Measurements from ENCODE around the gene SLC1A3.

SLC1A3 gene

DNA sequence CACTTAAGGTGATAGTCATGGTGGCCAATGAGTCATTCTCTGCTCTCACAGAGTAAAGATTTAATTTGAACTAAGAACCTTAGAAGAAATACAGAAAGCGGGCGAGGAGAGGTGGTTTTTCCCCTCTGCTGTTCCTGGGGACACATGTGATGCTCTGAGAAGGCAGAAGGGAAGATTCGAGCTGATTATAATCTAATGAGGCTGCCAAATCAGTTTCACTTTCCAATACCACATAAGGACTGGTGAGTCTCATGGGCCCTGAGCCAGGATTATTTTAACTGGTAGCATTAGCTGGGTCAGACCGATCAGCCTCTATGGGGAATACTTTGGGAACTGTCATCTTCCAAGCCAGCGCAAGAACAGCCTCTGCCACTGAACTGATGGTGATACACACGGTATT lies 116.5 kb downstream of the SLC1A3 start:
- DNase-seq, result no peak

DNA sequence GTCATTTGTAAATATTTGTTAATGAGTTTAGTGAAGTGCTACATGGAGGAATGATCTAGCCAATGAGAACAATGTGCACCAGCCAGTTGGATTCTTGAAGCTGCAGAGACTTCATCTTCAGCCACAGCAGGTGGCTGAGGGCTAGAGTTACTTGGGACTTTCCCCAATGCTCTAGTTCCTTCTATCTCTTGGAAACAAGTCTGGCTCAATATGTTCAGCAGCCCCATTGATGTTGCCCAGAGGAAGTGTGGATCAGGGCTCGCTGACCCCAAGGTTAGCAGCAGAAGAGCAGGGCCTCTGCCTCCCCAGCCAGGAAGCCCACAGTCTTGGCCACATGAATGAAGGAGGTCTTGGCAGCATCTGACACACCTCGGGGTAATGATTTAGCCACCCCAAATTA lies 117.5 kb downstream of the SLC1A3 start:
- DNase-seq, result no peak

DNA sequence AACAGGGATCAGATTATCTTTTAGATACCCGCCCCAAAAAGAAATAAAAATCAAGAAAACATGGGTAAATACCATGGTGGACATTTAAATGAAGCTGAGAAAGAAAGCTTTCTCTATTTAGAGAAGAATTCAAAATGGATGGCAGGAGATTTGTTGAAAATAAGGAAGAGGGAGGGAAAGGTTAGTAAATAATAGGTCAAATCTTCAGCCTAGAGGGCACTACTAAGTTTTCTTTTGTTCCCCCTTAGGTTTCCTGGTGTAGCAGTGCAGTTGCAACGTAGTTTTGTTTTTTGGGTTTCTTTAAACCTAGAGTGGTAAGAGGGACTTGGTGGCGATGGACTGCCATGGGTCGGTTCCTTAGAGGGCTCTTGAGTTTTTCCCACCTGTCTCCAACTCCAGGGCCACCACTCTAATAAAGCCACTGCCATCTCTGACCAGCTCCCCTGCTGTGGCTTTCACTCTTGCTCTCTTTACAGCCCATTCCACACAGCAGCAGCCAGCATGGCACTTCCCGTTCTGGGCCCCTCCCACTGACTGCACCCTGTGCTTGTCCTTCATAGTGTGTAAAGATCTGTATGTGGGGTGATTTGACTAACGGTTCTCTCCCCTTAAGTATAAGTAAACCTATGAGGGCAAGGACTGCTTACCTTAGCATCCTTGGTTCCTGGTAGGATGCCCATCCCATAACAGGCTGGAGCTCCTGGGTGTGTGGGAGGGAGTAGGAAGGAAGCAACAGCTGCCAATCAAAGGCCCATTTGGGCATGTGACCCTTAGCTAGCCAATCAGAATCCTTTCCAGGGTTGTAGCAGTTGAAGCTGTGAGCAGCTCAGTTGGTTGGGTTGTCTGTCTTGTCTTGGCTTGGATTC lies 118.3 kb downstream of the SLC1A3 start:
- no peak for DNase-seq

DNA sequence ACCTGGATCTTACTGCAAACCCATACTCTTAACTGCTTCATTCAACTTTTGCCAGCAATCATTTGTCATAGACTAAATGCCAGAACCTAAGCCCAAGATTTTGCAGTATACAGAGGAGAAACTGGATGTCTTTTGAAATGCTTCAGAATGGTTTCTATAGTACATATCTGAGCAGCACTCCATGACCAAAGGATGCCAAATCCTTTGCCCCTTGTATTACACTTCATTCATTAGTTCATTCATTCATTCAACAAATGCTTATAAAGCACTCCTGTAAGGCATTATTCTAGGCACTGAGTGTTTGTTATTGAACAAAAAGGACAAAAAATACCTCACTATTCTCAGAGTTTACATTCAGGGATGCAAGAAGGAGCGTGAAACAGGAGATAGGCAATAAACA lies 119.9 kb downstream of the SLC1A3 start:
- DNase-seq, result no peak

DNA sequence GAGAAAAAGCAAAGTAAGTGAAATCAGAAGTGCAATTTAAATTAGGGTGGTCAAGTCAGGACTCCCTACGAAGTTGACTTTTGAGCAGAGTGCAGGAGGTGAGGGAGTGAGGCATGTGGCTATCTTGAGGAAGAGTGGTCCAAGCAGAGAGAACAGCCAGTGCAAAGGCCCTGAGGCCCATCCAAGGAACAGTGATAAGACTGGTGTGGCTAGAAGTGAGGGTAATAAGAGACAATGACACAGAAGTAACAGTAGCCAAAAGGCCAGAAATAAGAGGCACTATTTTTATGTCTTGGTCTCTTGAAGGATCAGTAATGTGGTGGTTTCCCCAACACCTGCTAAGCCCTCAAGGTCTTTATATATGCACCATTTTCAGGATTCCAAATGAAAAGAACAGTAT lies 120.4 kb downstream of the SLC1A3 start:
- no peak for DNase-seq

DNA sequence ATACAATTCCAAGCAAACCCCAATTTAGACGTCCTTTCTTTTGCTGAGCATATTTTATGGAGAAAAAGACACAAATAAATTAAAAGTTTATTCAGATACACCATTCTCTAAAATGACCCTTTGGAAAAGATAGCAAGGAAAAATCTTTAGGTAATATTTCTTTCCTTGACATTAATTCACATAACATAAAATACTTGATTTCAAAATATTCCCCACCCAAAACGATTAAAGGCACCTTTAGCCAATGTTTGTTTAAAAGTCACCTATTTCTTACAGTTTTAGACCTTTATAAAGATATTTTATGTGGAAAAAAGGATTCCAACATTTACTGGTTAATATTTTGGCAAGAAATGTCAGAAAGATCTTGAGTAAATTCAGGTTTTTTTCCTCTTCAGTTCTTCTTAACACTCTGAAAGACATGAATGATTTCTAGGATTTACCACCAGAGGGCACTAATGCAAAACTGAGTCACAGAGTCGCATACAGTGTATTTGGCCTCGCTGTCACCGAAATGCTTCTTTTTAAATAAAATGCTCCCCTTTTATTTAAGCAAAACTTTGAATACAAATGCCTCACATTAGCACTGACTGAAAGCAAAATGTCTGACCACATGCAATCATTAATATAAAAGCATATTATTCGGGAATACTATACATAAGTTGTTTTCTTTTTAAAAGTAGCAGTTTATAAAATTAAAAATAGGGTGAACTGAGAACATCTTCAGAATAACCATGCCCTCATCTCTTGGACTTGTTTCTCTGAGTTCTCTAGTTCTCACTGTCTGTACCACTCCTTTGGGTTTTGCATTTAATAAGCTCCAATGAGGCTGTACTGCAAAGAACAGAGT lies 122.5 kb downstream of the SLC1A3 start:
- DNase-seq, result no peak

DNA sequence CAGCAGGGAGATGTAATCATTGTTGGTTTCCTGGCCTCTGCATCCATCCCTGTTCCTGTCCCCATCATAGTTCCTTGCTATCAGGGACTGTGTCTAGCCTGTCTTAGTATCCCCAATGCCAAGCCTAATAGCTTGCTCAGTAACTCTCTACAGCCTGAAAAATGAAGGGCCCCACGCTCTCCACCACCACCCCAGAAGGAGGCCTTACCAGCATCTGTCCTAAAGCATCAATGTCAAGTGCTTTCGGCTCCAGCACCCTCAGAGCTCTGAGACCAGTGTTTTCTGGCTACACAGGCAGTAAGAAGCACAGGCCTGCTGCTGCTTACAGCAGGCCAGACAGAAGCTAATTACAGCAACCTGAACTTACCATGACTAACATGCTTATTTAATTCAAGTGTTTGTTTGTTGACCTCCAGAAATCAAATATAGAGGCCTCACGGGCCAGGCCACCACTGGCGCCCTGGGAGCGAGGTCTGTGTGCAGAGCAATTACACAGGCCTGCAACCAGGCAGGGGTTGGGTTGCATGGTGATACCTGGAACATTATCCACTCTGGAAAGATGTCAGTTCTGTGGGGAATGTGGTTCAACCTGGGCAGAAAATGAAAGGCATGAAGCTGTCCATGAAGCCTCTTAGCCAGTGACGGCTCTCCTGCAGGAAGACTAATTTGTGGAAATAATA lies 124.3 kb downstream of the SLC1A3 start:
- DNase-seq, result no peak

DNA sequence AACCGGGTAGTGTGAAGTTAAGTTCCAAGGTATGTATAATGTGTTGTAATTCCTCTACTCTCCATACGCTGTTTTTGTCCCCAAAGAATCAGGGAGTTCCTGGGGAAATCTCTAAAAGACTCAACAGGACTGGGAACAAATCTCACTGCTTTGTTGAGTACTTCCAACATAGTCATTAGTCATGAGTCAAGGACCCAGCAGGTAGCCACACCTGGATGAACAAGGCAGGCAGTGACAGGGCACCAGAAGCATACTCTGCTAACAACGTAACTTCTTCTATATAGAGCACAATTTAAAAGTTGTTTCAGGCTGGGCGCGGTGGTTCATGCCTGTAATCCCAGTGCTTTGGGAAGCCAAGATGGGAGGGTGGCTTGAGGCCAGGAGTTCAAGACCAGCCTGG lies 126.8 kb downstream of the SLC1A3 start:
- DNase-seq, result no peak

DNA sequence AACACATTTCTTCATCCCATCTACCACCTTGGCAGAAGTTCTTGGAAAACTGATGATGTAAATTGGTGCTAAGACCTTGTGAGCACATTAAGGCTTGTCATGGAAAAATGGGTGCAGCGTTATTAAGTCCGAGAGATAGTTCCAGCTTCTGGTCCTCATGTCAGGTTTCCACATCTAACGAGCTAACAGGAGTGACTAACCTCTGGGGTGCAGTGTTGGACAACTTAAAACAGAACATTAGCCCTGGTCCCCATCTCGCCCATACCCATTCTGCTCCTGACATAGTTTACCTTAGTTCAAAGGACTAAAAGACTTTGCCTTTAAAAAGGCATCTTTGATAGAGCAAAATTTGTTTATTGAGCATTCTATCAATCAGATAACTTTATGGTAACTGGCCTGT lies 128.0 kb downstream of the SLC1A3 start:
- no peak for DNase-seq

DNA sequence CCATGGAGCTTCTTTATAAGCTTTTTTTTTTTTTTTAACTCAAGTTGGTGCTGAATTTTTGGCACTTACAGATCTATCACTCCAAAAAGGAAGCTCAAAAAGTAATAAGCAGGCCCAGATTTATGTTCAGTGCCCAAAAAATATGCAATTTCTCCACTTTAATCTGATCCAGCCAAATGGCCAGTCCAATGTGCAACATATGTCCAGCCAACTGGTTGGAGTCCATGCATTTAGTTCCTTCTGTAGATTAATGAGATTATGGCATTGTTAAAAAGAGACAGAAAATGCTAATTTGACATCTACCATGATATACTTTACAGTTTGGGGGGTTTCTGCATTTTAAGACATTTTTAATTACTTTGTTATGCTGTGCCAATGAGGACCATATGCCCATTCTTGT lies 129.5 kb downstream of the SLC1A3 start:
- no peak for DNase-seq
